Measurements from ENCODE around the gene INTS11.

DNA sequence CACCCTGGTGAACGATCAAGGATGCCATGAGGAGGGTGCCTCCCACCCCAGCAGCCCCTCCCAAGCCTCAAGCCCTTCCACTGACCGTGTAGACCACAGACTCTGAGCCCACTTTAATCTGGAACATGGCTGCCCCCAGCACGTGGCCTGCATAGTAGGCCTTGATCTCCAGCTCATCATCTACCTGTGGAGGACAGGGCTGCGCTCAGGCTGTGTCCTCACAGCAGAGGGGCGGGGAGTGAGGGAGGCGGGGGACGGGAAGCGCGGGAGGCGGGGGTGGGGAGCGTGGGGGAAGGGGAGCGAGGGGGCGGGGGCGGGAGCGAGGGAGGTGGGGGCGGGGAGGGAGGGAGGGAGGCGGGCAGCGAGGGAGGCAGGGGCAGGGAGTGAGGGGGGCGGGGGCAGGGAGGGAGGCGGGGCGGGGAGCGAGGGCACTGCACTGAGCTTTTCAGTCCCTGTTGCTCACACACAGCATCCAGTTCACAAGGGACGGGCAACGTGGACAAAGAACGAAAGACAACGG, 9.0 kb downstream of the INTS11 start:
- TF ChIP-seq, protein P1, sequence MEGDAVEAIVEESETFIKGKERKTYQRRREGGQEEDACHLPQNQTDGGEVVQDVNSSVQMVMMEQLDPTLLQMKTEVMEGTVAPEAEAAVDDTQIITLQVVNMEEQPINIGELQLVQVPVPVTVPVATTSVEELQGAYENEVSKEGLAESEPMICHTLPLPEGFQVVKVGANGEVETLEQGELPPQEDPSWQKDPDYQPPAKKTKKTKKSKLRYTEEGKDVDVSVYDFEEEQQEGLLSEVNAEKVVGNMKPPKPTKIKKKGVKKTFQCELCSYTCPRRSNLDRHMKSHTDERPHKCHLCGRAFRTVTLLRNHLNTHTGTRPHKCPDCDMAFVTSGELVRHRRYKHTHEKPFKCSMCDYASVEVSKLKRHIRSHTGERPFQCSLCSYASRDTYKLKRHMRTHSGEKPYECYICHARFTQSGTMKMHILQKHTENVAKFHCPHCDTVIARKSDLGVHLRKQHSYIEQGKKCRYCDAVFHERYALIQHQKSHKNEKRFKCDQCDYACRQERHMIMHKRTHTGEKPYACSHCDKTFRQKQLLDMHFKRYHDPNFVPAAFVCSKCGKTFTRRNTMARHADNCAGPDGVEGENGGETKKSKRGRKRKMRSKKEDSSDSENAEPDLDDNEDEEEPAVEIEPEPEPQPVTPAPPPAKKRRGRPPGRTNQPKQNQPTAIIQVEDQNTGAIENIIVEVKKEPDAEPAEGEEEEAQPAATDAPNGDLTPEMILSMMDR (IDR thresholded peaks at IDR 0.05) = no peak
- TF ChIP-seq POLR2A (IDR thresholded peaks at IDR 0.05) = no peak
